GM12878 (cell line): ENCODE measurements around the gene PDE3B. TPM values are rescaled to one million over a fixed set of nuclear protein-coding genes. Genes with fewer than 3 reads are reported as not detected.

Experiments used
- ATAC-seq: fragments of 200-7000 bp; cut with Tn5 transposase; 3 replicates; pipeline ENCODE4 v1.9.1; 2020; ENCODE audit warnings: mild to moderate bottlenecking, moderate library complexity
- BruUV-seq: library from RNA; stranded (reverse); fragments of 400-500 nt; replicated peaks from 2 replicates; lab custom pipeline; 2021; lab: Mats Ljungman, UMichigan
- CTCF ChIA-PET: fragments of 300-600 bp; sonication (Branson Sonifier 250); formaldehyde crosslinking; extraction: SDS; loops from one replicate; lab custom pipeline; 2021; ENCODE audit warnings: inconsistent platforms; lab: Yijun Ruan, JAX
- POLR2A ChIA-PET: fragments of 350-600 bp; formaldehyde crosslinking; extraction: SDS; loops from one replicate; lab custom pipeline; 2021; ENCODE audit warnings: inconsistent platforms; lab: Charles Lee
- RAD21 ChIA-PET: fragments of 300-600 bp; sonication (Branson Sonifier 250); formaldehyde crosslinking; loops from one replicate; lab custom pipeline; 2023; ENCODE audit warnings: antibody characterized with exemption; ENCODE audit not compliant: unreplicated experiment; lab: Charles Lee
- SMC1A ChIA-PET: fragments of 300-600 bp; sonication (Branson Sonifier 250); formaldehyde crosslinking; loops from one replicate; lab custom pipeline; 2023; ENCODE audit not compliant: unreplicated experiment, uncharacterized antibody; lab: Charles Lee
- DNase-seq: peaks from one replicate; pipeline ENCODE4 v3.0.0-alpha.2; 2011; ENCODE audit warnings: low read depth, low spot score
- FAIRE-seq: peaks from 3 replicates; lab custom pipeline; 2011; peaks lifted over from hg19 to GRCh38; lab: Jason Lieb, UNC
- H2AFZ ChIP-seq: 2 replicates; pipeline ENCODE4 v1.6.0; 2011; ENCODE audit warnings: low read depth, low read length, control low read depth; ENCODE audit not compliant: control insufficient read depth
- H3K27ac ChIP-seq: 2 replicates; pipeline ENCODE4 v1.5.1; 2011; ENCODE audit warnings: control low read depth; ENCODE audit not compliant: control insufficient read depth, insufficient read depth
- H3K27me3 ChIP-seq, 2 experiments: replicated peaks in 1 of 2; 2 replicates each; pipeline versions ENCODE4 v1.6.0 to v1.6.1; 2011; ENCODE audit warnings: low read length in 1 of 2; ENCODE audit not compliant: control insufficient read depth in 2 of 2, insufficient read depth in 2 of 2
- H3K36me3 ChIP-seq, 2 experiments: 2 replicates each; pipeline ENCODE4 v1.5.1; 2011; ENCODE audit warnings: low read length in 1 of 2; ENCODE audit not compliant: control insufficient read depth in 2 of 2, insufficient read depth in 2 of 2
- H3K4me1 ChIP-seq: 2 replicates; pipeline ENCODE4 v1.6.1; 2011; ENCODE audit warnings: mild to moderate bottlenecking, low read length, moderate library complexity, mixed read lengths; ENCODE audit not compliant: control insufficient read depth, insufficient read depth
- H3K4me2 ChIP-seq: 2 replicates; pipeline ENCODE4 v1.6.0; 2011; ENCODE audit warnings: control low read depth; ENCODE audit not compliant: control insufficient read depth, insufficient read depth
- H3K4me3 ChIP-seq: fragments of 200-600 bp; sonication (generic); 2 replicates; pipeline ENCODE4 v1.5.1; 2016
- H3K79me2 ChIP-seq: 2 replicates; pipeline ENCODE4 v1.6.0; 2011; ENCODE audit warnings: low read length; ENCODE audit not compliant: control insufficient read depth, insufficient read depth
- H3K9ac ChIP-seq: 2 replicates; pipeline ENCODE4 v1.8.0; 2011; ENCODE audit warnings: low read length, control low read depth, mixed read lengths; ENCODE audit not compliant: control insufficient read depth, insufficient read depth
- H3K9me3 ChIP-seq: replicated peaks from 3 replicates; pipeline ENCODE4 v1.5.1; 2011; ENCODE audit warnings: mild to moderate bottlenecking, low read length; ENCODE audit not compliant: control insufficient read depth, insufficient read depth
- H4K20me1 ChIP-seq: 2 replicates; pipeline ENCODE4 v1.6.0; 2011; ENCODE audit not compliant: control insufficient read depth, insufficient read depth
- BACH1 ChIP-seq: fragments of 450-650 bp; IDR thresholded peaks from 2 replicates; pipeline ENCODE4 v1.6.1; 2017; ENCODE audit warnings: mild to moderate bottlenecking, borderline replicate concordance
- EGR1 ChIP-seq, 2 experiments: IDR thresholded peaks; 1 replicate in 1 of 2; 2 replicates in 1 of 2; pipeline ENCODE4 v1.6.1; 2011 to 2012; ENCODE audit warnings: low read depth in 2 of 2, low read length in 2 of 2, borderline replicate concordance in 1 of 2, mild to moderate bottlenecking in 1 of 2, moderate library complexity in 1 of 2
- GABPA ChIP-seq: IDR thresholded peaks from 2 replicates; pipeline ENCODE4 v1.6.1; 2014; ENCODE audit warnings: antibody characterized with exemption, low read depth, mild to moderate bottlenecking, inconsistent platforms
- IKZF1 ChIP-seq: fragments of 450-650 bp; conservative IDR thresholded peaks from 2 replicates; pipeline ENCODE4 v1.6.1; 2017; ENCODE audit warnings: antibody characterized with exemption, mild to moderate bottlenecking
- NFYB ChIP-seq: IDR thresholded peaks from 2 replicates; pipeline ENCODE4 v1.6.1; 2011; ENCODE audit warnings: low read depth, mild to moderate bottlenecking, low read length, improper control_type of control experiment, moderate library complexity; ENCODE audit not compliant: insufficient read depth
- PML ChIP-seq: IDR thresholded peaks from 2 replicates; pipeline ENCODE4 v1.6.1; 2012; ENCODE audit warnings: low read length, inconsistent platforms
- POU2F2 ChIP-seq: IDR thresholded peaks from 3 replicates; pipeline ENCODE4 v1.6.1; 2011; ENCODE audit warnings: low read depth, mild to moderate bottlenecking, low read length, borderline replicate concordance
- RBBP5 ChIP-seq: fragments of 200-600 bp; sonication (generic); conservative IDR thresholded peaks from 2 replicates; pipeline ENCODE4 v1.6.1; 2016
- YY1 ChIP-seq: IDR thresholded peaks from 2 replicates; pipeline ENCODE4 v1.6.1; 2011; ENCODE audit warnings: low read depth, mild to moderate bottlenecking, low read length
- ZZZ3 ChIP-seq: IDR thresholded peaks from 2 replicates; pipeline ENCODE4 v1.6.1; 2011; ENCODE audit warnings: low read depth; ENCODE audit not compliant: control insufficient read depth, insufficient read length
- WGBS: methylation state at CpG from one replicate; pipeline ENCODE4 v1.1.6; 2016; ENCODE audit warnings: low lambda C conversion rate; ENCODE audit not compliant: insufficient replicate concordance, insufficient coverage; ENCODE audit errors: missing lambda C conversion rate; 5-methylcytosine and 5-hydroxymethylcytosine counted together
- in situ Hi-C: fragments of 300-500 bp; cut with MboI; formaldehyde crosslinking; loops from 9 replicates; pipeline ENCODE4 v1.14.3; 2018; ENCODE audit warnings: mixed read lengths
- intact Hi-C: fragments of 100-400 bp; cut with micrococcal nuclease; formaldehyde crosslinking; loops from one replicate; pipeline ENCODE4 v1.14.2; 2022; ENCODE audit not compliant: unreplicated experiment
- polyA plus RNA-seq, 11 experiments: library from polyadenylated mRNA; depleted of rRNA in 4 of 11; unstranded in 6 of 11; stranded (reverse) in 5 of 11; fragments of >200 nt; fragmentation: Nextera tagmentation in 4 of 11; fragmentation: Illumina TruSeq in 1 of 11; extraction: Ambion mirVana in 4 of 11; extraction: Trizol in 1 of 11; gene quantifications; 1 replicate in 1 of 11; 2 replicates in 10 of 11; pipeline versions ENCODE4 v1.2.1 to v1.2.3, GENCODE V29; 2011 to 2016; ENCODE audit warnings: inconsistent platforms in 2 of 11, missing spikeins in 2 of 11, low read depth in 1 of 11
- total RNA-seq, 4 experiments: library from RNA; depleted of rRNA in 3 of 4; stranded (reverse); fragments of >200 nt in 3 of 4; fragmentation: Illumina TruSeq in 1 of 4; extraction: Trizol in 1 of 4; gene quantifications; 2 replicates each; pipeline versions ENCODE4 v1.2.1 to v1.2.3, GENCODE V29; 2013 to 2021
- TF ChIP-seq, protein P1 (sequence below): IDR thresholded peaks from 2 replicates; pipeline ENCODE4 v1.6.1; 2012; ENCODE audit warnings: low read depth, low read length, improper control_type of control experiment
- TF ChIP-seq, protein P2 (sequence below): IDR thresholded peaks from 2 replicates; pipeline ENCODE4 v1.6.1; 2012; ENCODE audit warnings: low read depth, low read length, improper control_type of control experiment
- TF ChIP-seq, protein P3 (sequence below): IDR thresholded peaks from 2 replicates; pipeline ENCODE4 v1.6.1; 2011; ENCODE audit warnings: low read depth, low read length, improper control_type of control experiment, borderline replicate concordance
- TF ChIP-seq, protein P4 (sequence below): fragments of 450-650 bp; IDR thresholded peaks from 2 replicates; pipeline ENCODE4 v1.6.1; 2018; ENCODE audit warnings: borderline replicate concordance, mild to moderate bottlenecking; ENCODE audit not compliant: partially characterized antibody

The PDE3B gene
- total and polyA plus RNA-seq, 10 of the 15 experiments (the other 5 are each of a cell fraction or from before 2014, with no cell fraction given) = 0.04 to 3.1 (median 1.9) TPM

DNA sequence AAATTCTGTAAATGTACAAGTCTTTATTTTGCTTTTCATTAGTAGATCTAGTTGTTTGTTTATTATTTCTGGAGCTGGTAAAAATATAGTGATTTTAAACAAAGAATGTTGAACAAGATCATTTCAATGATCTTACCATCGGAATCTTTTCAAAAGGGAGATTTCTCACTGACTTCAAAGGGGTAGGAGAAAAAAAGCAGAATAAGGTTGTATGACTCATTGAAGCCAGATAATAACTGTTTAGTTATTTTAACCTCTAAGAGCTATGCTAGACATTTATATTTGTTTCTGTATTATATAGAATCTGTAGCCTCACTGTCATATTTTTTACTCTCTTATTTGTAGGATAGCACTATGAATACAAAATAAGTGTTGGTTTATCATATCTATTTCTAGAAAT is 8.1 kb upstream of the PDE3B start:
- ATAC-seq (no peak), FAIRE-seq (no peak), DNase-seq (no peak)
- CTCF ChIA-PET = no interaction called here
- RAD21 ChIA-PET = no interaction called here
- SMC1A ChIA-PET = interaction anchor here (0.6 kb wide), 1 partner anchor 269 kb away, joined by 3 read pairs; no protein-coding TSS in a partner anchor
- Histone ChIP-seq H3K27me3 (peaks cover 0 to 3% of the 10 kb centered on the region in 2 experiments; a peak in 1 of 4 replicates), H4K20me1 (no peaks in the 10 kb centered on the region), H3K79me2 (no peaks in the 10 kb centered on the region), H3K27ac (no peak overlapping the region), H3K4me3 (no peak overlapping the region), H3K4me1 (no peaks in the 10 kb centered on the region), H3K4me2 (no peak overlapping the region), H3K36me3 (no peaks in the 10 kb centered on the region), H3K9ac (no peak overlapping the region), H3K9me3 (no peaks in the 10 kb centered on the region), H2AFZ (no peak overlapping the region)
- in situ Hi-C loops = no loop called here
- BruUV-seq = no TSS peak
- TF ChIP-seq, protein P1, sequence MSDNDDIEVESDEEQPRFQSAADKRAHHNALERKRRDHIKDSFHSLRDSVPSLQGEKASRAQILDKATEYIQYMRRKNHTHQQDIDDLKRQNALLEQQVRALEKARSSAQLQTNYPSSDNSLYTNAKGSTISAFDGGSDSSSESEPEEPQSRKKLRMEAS = no peak
- TF ChIP-seq IKZF1 = no peak
- TF ChIP-seq ZZZ3 = no peak
- TF ChIP-seq POU2F2 = no peak
- TF ChIP-seq, protein P2, sequence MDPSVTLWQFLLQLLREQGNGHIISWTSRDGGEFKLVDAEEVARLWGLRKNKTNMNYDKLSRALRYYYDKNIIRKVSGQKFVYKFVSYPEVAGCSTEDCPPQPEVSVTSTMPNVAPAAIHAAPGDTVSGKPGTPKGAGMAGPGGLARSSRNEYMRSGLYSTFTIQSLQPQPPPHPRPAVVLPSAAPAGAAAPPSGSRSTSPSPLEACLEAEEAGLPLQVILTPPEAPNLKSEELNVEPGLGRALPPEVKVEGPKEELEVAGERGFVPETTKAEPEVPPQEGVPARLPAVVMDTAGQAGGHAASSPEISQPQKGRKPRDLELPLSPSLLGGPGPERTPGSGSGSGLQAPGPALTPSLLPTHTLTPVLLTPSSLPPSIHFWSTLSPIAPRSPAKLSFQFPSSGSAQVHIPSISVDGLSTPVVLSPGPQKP = no peak
- TF ChIP-seq, protein P3, sequence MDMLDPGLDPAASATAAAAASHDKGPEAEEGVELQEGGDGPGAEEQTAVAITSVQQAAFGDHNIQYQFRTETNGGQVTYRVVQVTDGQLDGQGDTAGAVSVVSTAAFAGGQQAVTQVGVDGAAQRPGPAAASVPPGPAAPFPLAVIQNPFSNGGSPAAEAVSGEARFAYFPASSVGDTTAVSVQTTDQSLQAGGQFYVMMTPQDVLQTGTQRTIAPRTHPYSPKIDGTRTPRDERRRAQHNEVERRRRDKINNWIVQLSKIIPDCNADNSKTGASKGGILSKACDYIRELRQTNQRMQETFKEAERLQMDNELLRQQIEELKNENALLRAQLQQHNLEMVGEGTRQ = no peak
- no peak for TF ChIP-seq BACH1
- TF ChIP-seq EGR1 (IDR thresholded peaks at IDR 0.05; ENCODE audit: borderline replicate concordance in 1 of 2, low read depth in 2 of 2, low read length in 2 of 2) = no peak
- no peak for TF ChIP-seq YY1
- TF ChIP-seq, protein P4, sequence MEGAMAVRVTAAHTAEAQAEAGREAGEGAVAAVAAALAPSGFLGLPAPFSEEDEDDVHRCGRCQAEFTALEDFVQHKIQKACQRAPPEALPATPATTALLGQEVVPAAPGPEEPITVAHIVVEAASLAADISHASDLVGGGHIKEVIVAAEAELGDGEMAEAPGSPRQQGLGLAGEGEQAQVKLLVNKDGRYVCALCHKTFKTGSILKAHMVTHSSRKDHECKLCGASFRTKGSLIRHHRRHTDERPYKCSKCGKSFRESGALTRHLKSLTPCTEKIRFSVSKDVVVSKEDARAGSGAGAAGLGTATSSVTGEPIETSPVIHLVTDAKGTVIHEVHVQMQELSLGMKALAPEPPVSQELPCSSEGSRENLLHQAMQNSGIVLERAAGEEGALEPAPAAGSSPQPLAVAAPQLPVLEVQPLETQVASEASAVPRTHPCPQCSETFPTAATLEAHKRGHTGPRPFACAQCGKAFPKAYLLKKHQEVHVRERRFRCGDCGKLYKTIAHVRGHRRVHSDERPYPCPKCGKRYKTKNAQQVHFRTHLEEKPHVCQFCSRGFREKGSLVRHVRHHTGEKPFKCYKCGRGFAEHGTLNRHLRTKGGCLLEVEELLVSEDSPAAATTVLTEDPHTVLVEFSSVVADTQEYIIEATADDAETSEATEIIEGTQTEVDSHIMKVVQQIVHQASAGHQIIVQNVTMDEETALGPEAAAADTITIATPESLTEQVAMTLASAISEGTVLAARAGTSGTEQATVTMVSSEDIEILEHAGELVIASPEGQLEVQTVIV = no peak
- no peak for TF ChIP-seq NFYB
- no peak for TF ChIP-seq PML
- no peak for TF ChIP-seq GABPA
- TF ChIP-seq RBBP5 = no peak
- 52% methylated on average over 1 of the region's 1 CpG for WGBS
- POLR2A ChIA-PET = no interaction called here
- intact Hi-C loops = no loop called here
